GM12878 (cell line): ENCODE measurements around the gene OR10R2. TPM values are rescaled to one million over a fixed set of nuclear protein-coding genes. Genes with fewer than 3 reads are reported as not detected.
A peak's percentile ranks its signal among the peaks of the same experiment; 100 is the strongest.

Experiments
- ATAC-seq: fragments of 200-7000 bp; cut with Tn5 transposase; 3 replicates; pipeline ENCODE4 v1.9.1; 2020; ENCODE audit warnings: mild to moderate bottlenecking, moderate library complexity
- BruUV-seq: library from RNA; stranded (reverse); fragments of 400-500 nt; replicated peaks from 2 replicates; lab custom pipeline; 2021; lab: Mats Ljungman, UMichigan
- CTCF ChIA-PET: fragments of 300-600 bp; sonication (Branson Sonifier 250); formaldehyde crosslinking; extraction: SDS; loops from one replicate; lab custom pipeline; 2021; ENCODE audit warnings: inconsistent platforms; lab: Yijun Ruan, JAX
- POLR2A ChIA-PET: fragments of 350-600 bp; formaldehyde crosslinking; extraction: SDS; loops from one replicate; lab custom pipeline; 2021; ENCODE audit warnings: inconsistent platforms; lab: Charles Lee
- RAD21 ChIA-PET: fragments of 300-600 bp; sonication (Branson Sonifier 250); formaldehyde crosslinking; loops from one replicate; lab custom pipeline; 2023; ENCODE audit warnings: antibody characterized with exemption; ENCODE audit not compliant: unreplicated experiment; lab: Charles Lee
- SMC1A ChIA-PET: fragments of 300-600 bp; sonication (Branson Sonifier 250); formaldehyde crosslinking; loops from one replicate; lab custom pipeline; 2023; ENCODE audit not compliant: unreplicated experiment, uncharacterized antibody; lab: Charles Lee
- DNase-seq: peaks from one replicate; pipeline ENCODE4 v3.0.0-alpha.2; 2011; ENCODE audit warnings: low read depth, low spot score
- FAIRE-seq: peaks from 3 replicates; lab custom pipeline; 2011; peaks lifted over from hg19 to GRCh38; lab: Jason Lieb, UNC
- H2AFZ ChIP-seq: 2 replicates; pipeline ENCODE4 v1.6.0; 2011; ENCODE audit warnings: low read depth, low read length, control low read depth; ENCODE audit not compliant: control insufficient read depth
- H3K27ac ChIP-seq: 2 replicates; pipeline ENCODE4 v1.5.1; 2011; ENCODE audit warnings: control low read depth; ENCODE audit not compliant: control insufficient read depth, insufficient read depth
- H3K27me3 ChIP-seq, 2 experiments: replicated peaks in 1 of 2; 2 replicates each; pipeline versions ENCODE4 v1.6.0 to v1.6.1; 2011; ENCODE audit warnings: low read length in 1 of 2; ENCODE audit not compliant: control insufficient read depth in 2 of 2, insufficient read depth in 2 of 2
- H3K36me3 ChIP-seq, 2 experiments: 2 replicates each; pipeline ENCODE4 v1.5.1; 2011; ENCODE audit warnings: low read length in 1 of 2; ENCODE audit not compliant: control insufficient read depth in 2 of 2, insufficient read depth in 2 of 2
- H3K4me1 ChIP-seq: 2 replicates; pipeline ENCODE4 v1.6.1; 2011; ENCODE audit warnings: mild to moderate bottlenecking, low read length, moderate library complexity, mixed read lengths; ENCODE audit not compliant: control insufficient read depth, insufficient read depth
- H3K4me2 ChIP-seq: 2 replicates; pipeline ENCODE4 v1.6.0; 2011; ENCODE audit warnings: control low read depth; ENCODE audit not compliant: control insufficient read depth, insufficient read depth
- H3K4me3 ChIP-seq: fragments of 200-600 bp; sonication (generic); 2 replicates; pipeline ENCODE4 v1.5.1; 2016
- H3K79me2 ChIP-seq: 2 replicates; pipeline ENCODE4 v1.6.0; 2011; ENCODE audit warnings: low read length; ENCODE audit not compliant: control insufficient read depth, insufficient read depth
- H3K9ac ChIP-seq: 2 replicates; pipeline ENCODE4 v1.8.0; 2011; ENCODE audit warnings: low read length, control low read depth, mixed read lengths; ENCODE audit not compliant: control insufficient read depth, insufficient read depth
- H3K9me3 ChIP-seq: replicated peaks from 3 replicates; pipeline ENCODE4 v1.5.1; 2011; ENCODE audit warnings: mild to moderate bottlenecking, low read length; ENCODE audit not compliant: control insufficient read depth, insufficient read depth
- H4K20me1 ChIP-seq: 2 replicates; pipeline ENCODE4 v1.6.0; 2011; ENCODE audit not compliant: control insufficient read depth, insufficient read depth
- FOXK2 ChIP-seq: fragments of 450-650 bp; IDR thresholded peaks from 2 replicates; pipeline ENCODE4 v1.6.1; 2017; ENCODE audit warnings: mild to moderate bottlenecking, moderate library complexity
- IKZF1 ChIP-seq: fragments of 450-650 bp; conservative IDR thresholded peaks from 2 replicates; pipeline ENCODE4 v1.6.1; 2017; ENCODE audit warnings: antibody characterized with exemption, mild to moderate bottlenecking
- IRF4 ChIP-seq: IDR thresholded peaks from 2 replicates; pipeline ENCODE4 v1.6.1; 2011; ENCODE audit warnings: low read depth, low read length
- KDM1A ChIP-seq: fragments of 200-600 bp; sonication (generic); IDR thresholded peaks from 2 replicates; pipeline ENCODE4 v1.6.1; 2016; ENCODE audit warnings: borderline replicate concordance
- NRF1 ChIP-seq: conservative IDR thresholded peaks from 2 replicates; pipeline ENCODE4 v1.6.1; 2011; ENCODE audit warnings: mild to moderate bottlenecking, low read depth, low read length, improper control_type of control experiment
- RAD21 ChIP-seq: IDR thresholded peaks from 2 replicates; pipeline ENCODE4 v1.6.1; 2011; ENCODE audit warnings: mild to moderate bottlenecking, low read depth, low read length, moderate library complexity; ENCODE audit not compliant: insufficient read depth
- RAD51 ChIP-seq: fragments of 450-650 bp; IDR thresholded peaks from 2 replicates; pipeline ENCODE4 v1.6.1; 2016; ENCODE audit warnings: moderate library complexity, mild to moderate bottlenecking, inconsistent platforms
- RB1 ChIP-seq: fragments of 450-650 bp; formaldehyde crosslinking; IDR thresholded peaks from 2 replicates; pipeline ENCODE4 v1.6.1; 2017; ENCODE audit warnings: mild to moderate bottlenecking, borderline replicate concordance
- SIN3A ChIP-seq: IDR thresholded peaks from 2 replicates; pipeline ENCODE4 v1.6.1; 2012; ENCODE audit warnings: low read depth, low read length, improper control_type of control experiment
- SMAD5 ChIP-seq: IDR thresholded peaks from 2 replicates; pipeline ENCODE4 v1.6.1; 2016; ENCODE audit warnings: antibody characterized with exemption, low read depth
- SMARCA5 ChIP-seq: fragments of 450-650 bp; IDR thresholded peaks from 2 replicates; pipeline ENCODE4 v1.6.1; 2017; ENCODE audit warnings: mild to moderate bottlenecking
- SMC3 ChIP-seq: IDR thresholded peaks from 2 replicates; pipeline ENCODE4 v1.6.1; 2011; ENCODE audit warnings: low read length, improper control_type of control experiment, borderline replicate concordance
- ZNF207 ChIP-seq: fragments of 450-650 bp; IDR thresholded peaks from 2 replicates; pipeline ENCODE4 v1.6.1; 2014; ENCODE audit warnings: antibody characterized with exemption, mild to moderate bottlenecking, borderline replicate concordance
- WGBS: methylation state at CpG from one replicate; pipeline ENCODE4 v1.1.6; 2016; ENCODE audit warnings: low lambda C conversion rate; ENCODE audit not compliant: insufficient replicate concordance, insufficient coverage; ENCODE audit errors: missing lambda C conversion rate; 5-methylcytosine and 5-hydroxymethylcytosine counted together
- in situ Hi-C: fragments of 300-500 bp; cut with MboI; formaldehyde crosslinking; loops from 9 replicates; pipeline ENCODE4 v1.14.3; 2018; ENCODE audit warnings: mixed read lengths
- intact Hi-C: fragments of 100-400 bp; cut with micrococcal nuclease; formaldehyde crosslinking; loops from one replicate; pipeline ENCODE4 v1.14.2; 2022; ENCODE audit not compliant: unreplicated experiment
- polyA plus RNA-seq, 11 experiments: library from polyadenylated mRNA; depleted of rRNA in 4 of 11; unstranded in 6 of 11; stranded (reverse) in 5 of 11; fragments of >200 nt; fragmentation: Nextera tagmentation in 4 of 11; fragmentation: Illumina TruSeq in 1 of 11; extraction: Ambion mirVana in 4 of 11; extraction: Trizol in 1 of 11; gene quantifications; 1 replicate in 1 of 11; 2 replicates in 10 of 11; pipeline versions ENCODE4 v1.2.1 to v1.2.3, GENCODE V29; 2011 to 2016; ENCODE audit warnings: inconsistent platforms in 2 of 11, missing spikeins in 2 of 11, low read depth in 1 of 11
- total RNA-seq, 4 experiments: library from RNA; depleted of rRNA in 3 of 4; stranded (reverse); fragments of >200 nt in 3 of 4; fragmentation: Illumina TruSeq in 1 of 4; extraction: Trizol in 1 of 4; gene quantifications; 2 replicates each; pipeline versions ENCODE4 v1.2.1 to v1.2.3, GENCODE V29; 2013 to 2021
- TF ChIP-seq, protein P1 (sequence below), 3 experiments: IDR thresholded peaks in 2 of 3; conservative IDR thresholded peaks in 1 of 3; 2 replicates each; pipeline ENCODE4 v1.5.1; 2011; ENCODE audit warnings: low read depth in 3 of 3, low read length in 3 of 3, mild to moderate bottlenecking in 3 of 3, control low read depth in 2 of 3, moderate library complexity in 2 of 3, inconsistent platforms in 1 of 3, mixed read lengths in 1 of 3; ENCODE audit not compliant: control insufficient read depth in 2 of 3, insufficient read depth in 1 of 3; ENCODE audit errors: extremely low read depth in 1 of 3
- TF ChIP-seq, protein P2 (sequence below): fragments of 450-650 bp; IDR thresholded peaks from 2 replicates; pipeline ENCODE4 v1.6.1; 2018; ENCODE audit warnings: borderline replicate concordance, mild to moderate bottlenecking; ENCODE audit not compliant: partially characterized antibody

The OR10R2 gene
- total and polyA plus RNA-seq, 10 of the 15 experiments (the other 5 are each of a cell fraction or from before 2014, with no cell fraction given) = not detected

DNA sequence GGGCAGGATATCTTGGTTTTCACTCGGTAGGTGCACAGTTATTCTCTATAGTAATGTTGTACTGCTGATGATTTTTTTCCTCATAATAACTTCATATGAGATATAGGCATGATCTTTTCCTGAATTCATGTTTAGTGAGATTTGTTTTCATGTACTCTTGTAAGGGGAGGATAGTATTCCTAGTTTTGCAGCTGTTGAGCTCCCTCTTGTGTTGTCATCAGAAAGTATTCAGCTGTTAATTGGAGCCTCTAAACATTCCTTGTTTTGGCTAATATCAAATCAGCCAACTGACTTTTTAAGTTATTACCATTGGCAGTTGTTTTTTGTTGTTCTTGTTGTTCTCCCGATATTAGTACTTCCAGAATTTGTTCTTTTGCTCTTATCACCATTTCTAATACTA is 24.4 kb downstream of the OR10R2 start:
- Histone ChIP-seq H3K4me1 (no peaks in the 10 kb centered on the region), H3K36me3 (no peaks in the 10 kb centered on the region), H3K4me3 (no peak overlapping the region), H3K4me2 (no peak overlapping the region), H3K9me3 (no peaks in the 10 kb centered on the region), H3K27me3 (0 out of 4 replicates have a peak, but pooled peaks cover 0 to 3% of the 10 kb centered on the region in 2 experiments), H3K27ac (no peak overlapping the region), H3K9ac (no peak overlapping the region), H4K20me1 (no peaks in the 10 kb centered on the region), H3K79me2 (no peaks in the 10 kb centered on the region), H2AFZ (no peak overlapping the region)
- FAIRE-seq (peak; percentile 41), DNase-seq (no peak), ATAC-seq (peak; percentile 55; the same call in 2 of the 3 replicates)
- SMC1A ChIA-PET = interaction anchor here (0.6 to 4.2 kb wide), 12 partner anchors 10 to 574 kb away, joined by 3 to 54 read pairs (median 4); no protein-coding TSS in a partner anchor
- 63% methylated on average over 2 of the region's 2 CpGs for WGBS
- TF ChIP-seq SIN3A (no peak), NRF1 (no peak), IKZF1 (no peak), KDM1A (no peak), FOXK2 (no peak), RAD51 (no peak), SMAD5 (no peak), ZNF207 (no peak), RAD21 (peak; percentile 60), SMC3 (peak; percentile 51; the same call in 1 of the 2 replicates), IRF4 (no peak), SMARCA5 (no peak), RB1 (no peak)
- TF ChIP-seq, protein P1, sequence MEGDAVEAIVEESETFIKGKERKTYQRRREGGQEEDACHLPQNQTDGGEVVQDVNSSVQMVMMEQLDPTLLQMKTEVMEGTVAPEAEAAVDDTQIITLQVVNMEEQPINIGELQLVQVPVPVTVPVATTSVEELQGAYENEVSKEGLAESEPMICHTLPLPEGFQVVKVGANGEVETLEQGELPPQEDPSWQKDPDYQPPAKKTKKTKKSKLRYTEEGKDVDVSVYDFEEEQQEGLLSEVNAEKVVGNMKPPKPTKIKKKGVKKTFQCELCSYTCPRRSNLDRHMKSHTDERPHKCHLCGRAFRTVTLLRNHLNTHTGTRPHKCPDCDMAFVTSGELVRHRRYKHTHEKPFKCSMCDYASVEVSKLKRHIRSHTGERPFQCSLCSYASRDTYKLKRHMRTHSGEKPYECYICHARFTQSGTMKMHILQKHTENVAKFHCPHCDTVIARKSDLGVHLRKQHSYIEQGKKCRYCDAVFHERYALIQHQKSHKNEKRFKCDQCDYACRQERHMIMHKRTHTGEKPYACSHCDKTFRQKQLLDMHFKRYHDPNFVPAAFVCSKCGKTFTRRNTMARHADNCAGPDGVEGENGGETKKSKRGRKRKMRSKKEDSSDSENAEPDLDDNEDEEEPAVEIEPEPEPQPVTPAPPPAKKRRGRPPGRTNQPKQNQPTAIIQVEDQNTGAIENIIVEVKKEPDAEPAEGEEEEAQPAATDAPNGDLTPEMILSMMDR (IDR thresholded peaks at IDR 0.05 in 2 of 3, conservative IDR thresholded peaks at IDR 0.05 in 1 of 3; ENCODE audit: control insufficient read depth in 2 of 3, extremely low read depth in 1 of 3, insufficient read depth in 1 of 3, low read depth in 3 of 3, low read length in 3 of 3) = peak; percentile 24 to 47 (median 27); a peak in 4 of 6 replicates
- TF ChIP-seq, protein P2, sequence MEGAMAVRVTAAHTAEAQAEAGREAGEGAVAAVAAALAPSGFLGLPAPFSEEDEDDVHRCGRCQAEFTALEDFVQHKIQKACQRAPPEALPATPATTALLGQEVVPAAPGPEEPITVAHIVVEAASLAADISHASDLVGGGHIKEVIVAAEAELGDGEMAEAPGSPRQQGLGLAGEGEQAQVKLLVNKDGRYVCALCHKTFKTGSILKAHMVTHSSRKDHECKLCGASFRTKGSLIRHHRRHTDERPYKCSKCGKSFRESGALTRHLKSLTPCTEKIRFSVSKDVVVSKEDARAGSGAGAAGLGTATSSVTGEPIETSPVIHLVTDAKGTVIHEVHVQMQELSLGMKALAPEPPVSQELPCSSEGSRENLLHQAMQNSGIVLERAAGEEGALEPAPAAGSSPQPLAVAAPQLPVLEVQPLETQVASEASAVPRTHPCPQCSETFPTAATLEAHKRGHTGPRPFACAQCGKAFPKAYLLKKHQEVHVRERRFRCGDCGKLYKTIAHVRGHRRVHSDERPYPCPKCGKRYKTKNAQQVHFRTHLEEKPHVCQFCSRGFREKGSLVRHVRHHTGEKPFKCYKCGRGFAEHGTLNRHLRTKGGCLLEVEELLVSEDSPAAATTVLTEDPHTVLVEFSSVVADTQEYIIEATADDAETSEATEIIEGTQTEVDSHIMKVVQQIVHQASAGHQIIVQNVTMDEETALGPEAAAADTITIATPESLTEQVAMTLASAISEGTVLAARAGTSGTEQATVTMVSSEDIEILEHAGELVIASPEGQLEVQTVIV = no peak
- RAD21 ChIA-PET = interaction anchor here (0.9 to 3.1 kb wide), 9 partner anchors 10 to 504 kb away, joined by 3 to 26 read pairs (median 4); partner anchors contain the start of gene CD1D
- CTCF ChIA-PET = interaction anchor here (0.6 to 7.7 kb wide), 13 partner anchors 9 to 577 kb away, joined by 3 to 64 read pairs (median 3); partner anchors contain the start of gene CD1B
- intact Hi-C loops = loop anchor here (1.0 kb wide), 1 partner anchor 293 kb away; no protein-coding TSS in a partner anchor
- no TSS peak for BruUV-seq
- POLR2A ChIA-PET = no interaction called here
- in situ Hi-C loops = no loop called here
